IPS-18c (cell line): Measurements from ENCODE around the gene SLC20A1.

Experiments used
- H3K4me3 ChIP-seq: 2 replicates; pipeline ENCODE4 v1.7.0; 2013; ENCODE audit warnings: low read depth, mild to moderate bottlenecking, low read length, moderate library complexity; ENCODE audit not compliant: insufficient read depth
- H3K9me3 ChIP-seq: one replicate; pipeline ENCODE4 v1.6.1; 2013; ENCODE audit warnings: mild to moderate bottlenecking, low read length, moderate library complexity; ENCODE audit not compliant: control insufficient read depth, insufficient read depth

SLC20A1 gene

GRCh38 chr2:112640800-112641675 is 4.7 kb upstream of the SLC20A1 start:
- no peak overlapping the region for H3K4me3 ChIP-seq

GRCh38 chr2:112641701-112642100 is 4.0 kb upstream of the SLC20A1 start:
- no peak overlapping the region for H3K4me3 ChIP-seq

More at GRCh38 chr2:112640800-112641675, 4.7 kb upstream of the SLC20A1 start:
- no peaks in the 10 kb centered on the region for H3K9me3 ChIP-seq

GRCh38 chr2:112642561-112642960 is 3.2 kb upstream of the SLC20A1 start:
- H3K4me3 ChIP-seq = no peak overlapping the region
- H3K9me3 ChIP-seq = no peaks in the 10 kb centered on the region

More at GRCh38 chr2:112641701-112642100, 4.0 kb upstream of the SLC20A1 start:
- no peaks in the 10 kb centered on the region for H3K9me3 ChIP-seq

GRCh38 chr2:112642966-112643365 is 2.8 kb upstream of the SLC20A1 start:
- no peak overlapping the region for H3K4me3 ChIP-seq
- no peaks in the 10 kb centered on the region for H3K9me3 ChIP-seq

- Histone ChIP-seq H3K4me3 (no peak overlapping the region), H3K9me3 (no peaks in the 10 kb centered on the region)
These were observed 2.3 kb upstream of the SLC20A1 start for GRCh38 chr2:112643488-112643887.

GRCh38 chr2:112644155-112644932 is 1.4 kb upstream of the SLC20A1 start:
- Histone ChIP-seq H3K9me3 (no peaks in the 10 kb centered on the region), H3K4me3 (peak overlapping the region; percentile 53; the same call in 1 of the 2 replicates)

GRCh38 chr2:112644933-112645309 is 818 bp upstream of the SLC20A1 start:
- Histone ChIP-seq H3K4me3 (peak overlapping the region; percentile 53), H3K9me3 (no peaks in the 10 kb centered on the region)

GRCh38 chr2:112646102-112646719 is 472 bp downstream of the SLC20A1 start:
- H3K9me3 ChIP-seq = no peaks in the 10 kb centered on the region
- peak overlapping the region; percentile 81 for H3K4me3 ChIP-seq

GRCh38 chr2:112646791-112647689 is 1.3 kb downstream of the SLC20A1 start:
- no peaks in the 10 kb centered on the region for H3K9me3 ChIP-seq
- peak overlapping the region; percentile 81 for H3K4me3 ChIP-seq

- no peaks in the 10 kb centered on the region for H3K9me3 ChIP-seq
- H3K4me3 ChIP-seq = no peak overlapping the region
These were observed 2.3 kb downstream of the SLC20A1 start for GRCh38 chr2:112648081-112648480.

- H3K9me3 ChIP-seq = no peaks in the 10 kb centered on the region
These were observed 10.9 kb downstream of the SLC20A1 start for GRCh38 chr2:112656679-112657078.

GRCh38 chr2:112658301-112658700 is 12.6 kb downstream of the SLC20A1 start:
- H3K4me3 ChIP-seq = no peak overlapping the region

More at GRCh38 chr2:112656679-112657078, 10.9 kb downstream of the SLC20A1 start:
- H3K4me3 ChIP-seq = no peak overlapping the region

GRCh38 chr2:112658839-112659667 is 13.3 kb downstream of the SLC20A1 start:
- H3K4me3 ChIP-seq = no peak overlapping the region
- H3K9me3 ChIP-seq = no peaks in the 10 kb centered on the region

More at GRCh38 chr2:112658301-112658700, 12.6 kb downstream of the SLC20A1 start:
- no peaks in the 10 kb centered on the region for H3K9me3 ChIP-seq

- no peaks in the 10 kb centered on the region for H3K9me3 ChIP-seq
- H3K4me3 ChIP-seq = no peak overlapping the region
These were observed 14.4 kb downstream of the SLC20A1 start for GRCh38 chr2:112660138-112660537.

GRCh38 chr2:112661656-112662305 is 16.0 kb downstream of the SLC20A1 start:
- Histone ChIP-seq H3K9me3 (no peaks in the 10 kb centered on the region), H3K4me3 (no peak overlapping the region)
